Fibroblast of peridontal ligament (primary cell): ENCODE measurements around the gene PBX1.
"Not testable (repeated sequence)": the region's sequence is repeated elsewhere in the genome, so short reads cannot be mapped to it uniquely, and the experiment has no call there.

Experiments used
- DNase-seq: peaks from one replicate; pipeline ENCODE4 v3.0.0-alpha.2; 2010; ENCODE audit errors: extremely low read depth

PBX1 gene

GRCh38 chr1:164590592-164590991 is 31.6 kb downstream of the PBX1 start:
- DNase-seq, result no peak

- DNase-seq, result peak; percentile 59
These were observed 32.9 kb downstream of the PBX1 start for GRCh38 chr1:164591858-164592257.

GRCh38 chr1:164592634-164593033 is 33.6 kb downstream of the PBX1 start:
- DNase-seq, result no peak

GRCh38 chr1:164595212-164595611 is 36.2 kb downstream of the PBX1 start:
- DNase-seq, result no peak

DNA sequence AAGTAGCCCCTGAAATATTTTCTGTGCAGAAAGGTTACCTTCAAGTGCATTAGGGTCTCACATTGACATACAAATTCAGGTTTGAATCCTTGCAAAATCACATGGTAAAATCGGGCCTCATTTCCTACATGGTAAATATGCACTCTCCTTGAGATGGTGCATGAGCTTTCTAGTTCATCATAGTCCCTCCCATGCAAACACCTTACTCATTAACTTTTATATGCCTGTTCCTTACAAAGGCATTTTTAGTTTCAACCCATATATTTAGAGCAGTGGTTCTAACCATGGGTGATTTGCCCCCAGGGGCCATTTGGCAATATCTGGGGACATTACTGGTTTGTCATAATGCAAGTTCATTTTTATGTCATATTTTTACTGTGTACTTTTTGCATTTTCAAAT is 37.2 kb downstream of the PBX1 start:
- no peak for DNase-seq

DNA sequence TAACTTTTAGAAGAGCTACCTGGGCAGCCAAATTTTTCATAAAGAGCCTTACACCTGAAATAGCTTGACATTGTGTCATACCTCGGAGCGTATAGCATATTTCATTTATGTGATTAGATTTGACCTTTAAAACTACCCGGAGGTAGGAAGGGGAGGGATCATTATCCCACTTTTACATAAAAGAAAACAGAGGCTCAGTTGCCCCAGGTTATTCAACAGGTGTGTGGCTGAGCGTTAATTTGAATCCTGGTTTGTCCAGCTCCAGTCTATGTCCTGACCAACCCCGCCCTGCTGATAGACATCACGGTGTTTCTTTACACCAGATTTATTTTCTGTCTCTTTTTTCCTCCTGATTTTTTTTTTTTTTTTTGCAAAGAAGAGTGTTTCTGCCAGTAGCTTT is 39.7 kb downstream of the PBX1 start:
- no peak for DNase-seq

GRCh38 chr1:164599272-164599671 is 40.3 kb downstream of the PBX1 start:
- no peak for DNase-seq

DNA sequence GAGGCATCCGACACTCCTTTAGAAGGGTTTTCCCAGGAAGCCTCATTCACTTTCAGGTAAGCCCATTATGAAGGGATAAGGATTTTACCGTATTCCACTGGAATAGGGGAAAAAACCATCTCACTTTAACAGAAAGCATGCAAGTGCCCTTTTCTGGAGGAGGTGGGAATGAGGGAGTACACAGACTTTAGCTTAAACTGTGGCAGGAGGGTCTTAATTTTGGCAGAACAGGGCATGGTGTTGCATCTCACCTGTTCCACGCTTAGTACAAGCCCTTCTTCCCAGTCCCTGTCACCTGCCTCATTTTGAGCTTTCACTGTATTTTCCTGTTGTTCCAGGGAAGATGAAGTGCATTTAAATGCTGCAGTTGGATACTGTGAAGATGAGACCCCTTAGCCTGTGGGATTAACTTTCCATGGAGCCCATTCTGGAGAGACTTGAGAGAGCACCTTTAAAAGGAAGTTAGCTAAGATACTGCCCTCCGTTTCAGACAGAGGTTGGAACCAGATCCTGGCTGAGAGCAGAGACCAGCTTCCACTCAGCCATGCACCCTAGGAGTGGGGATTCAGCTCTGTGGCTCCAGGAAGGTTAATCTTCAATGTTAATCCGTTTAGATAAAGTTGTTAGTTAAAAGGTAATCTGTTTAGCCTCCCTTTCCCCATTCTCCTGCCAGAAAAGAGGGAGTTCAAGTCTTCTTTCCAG is 42.6 kb downstream of the PBX1 start:
- DNase-seq, result no peak

- no peak for DNase-seq
These were observed 43.1 kb downstream of the PBX1 start for GRCh38 chr1:164602101-164602422.

GRCh38 chr1:164602480-164603093 is 43.6 kb downstream of the PBX1 start:
- peak; percentile 44 for DNase-seq

DNA sequence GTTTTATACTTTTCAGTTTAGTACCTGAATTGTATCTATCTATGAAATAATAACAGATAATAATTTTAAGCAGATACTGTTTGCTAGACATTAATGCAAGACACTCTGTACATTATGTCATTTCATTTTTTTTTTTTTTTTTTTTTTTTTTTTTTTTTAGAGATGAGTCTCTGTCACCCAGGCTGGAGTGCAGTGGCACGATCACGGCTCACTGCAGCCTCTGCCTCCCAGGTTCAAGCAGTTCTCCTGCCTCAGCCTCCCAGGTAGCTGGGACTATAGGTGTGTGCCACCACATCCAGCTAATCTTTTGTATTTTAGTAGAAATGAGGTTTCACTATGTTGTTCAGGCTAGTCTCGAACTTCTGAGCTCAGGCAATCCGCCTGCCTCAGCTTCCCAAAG is 44.8 kb downstream of the PBX1 start:
- DNase-seq, result not testable (repeated sequence)

DNA sequence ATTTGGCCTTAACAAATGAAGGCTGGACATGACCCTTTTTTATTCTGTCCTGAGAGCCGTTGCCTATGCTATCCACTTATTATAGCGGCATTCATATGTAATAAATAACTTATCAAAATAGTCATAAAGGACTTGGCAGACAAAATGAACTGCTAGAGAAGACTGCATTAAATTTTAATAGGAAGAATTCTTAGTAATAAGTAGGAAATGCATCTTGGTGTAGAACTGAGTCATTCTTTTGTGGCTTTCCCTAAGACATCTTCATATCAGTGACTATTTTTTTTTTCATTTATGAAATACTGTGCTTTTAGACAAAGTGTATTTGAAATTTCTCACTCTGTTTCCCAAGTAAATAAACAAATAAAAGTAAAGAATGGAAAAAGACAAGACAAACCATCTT is 45.6 kb downstream of the PBX1 start:
- DNase-seq, result no peak

GRCh38 chr1:164605254-164606091 is 46.5 kb downstream of the PBX1 start:
- DNase-seq, result no peak

- DNase-seq, result no peak
These were observed 48.4 kb downstream of the PBX1 start for GRCh38 chr1:164607351-164607750.

- peak; percentile 70 for DNase-seq
These were observed 49.7 kb downstream of the PBX1 start for GRCh38 chr1:164608651-164609057.

DNA sequence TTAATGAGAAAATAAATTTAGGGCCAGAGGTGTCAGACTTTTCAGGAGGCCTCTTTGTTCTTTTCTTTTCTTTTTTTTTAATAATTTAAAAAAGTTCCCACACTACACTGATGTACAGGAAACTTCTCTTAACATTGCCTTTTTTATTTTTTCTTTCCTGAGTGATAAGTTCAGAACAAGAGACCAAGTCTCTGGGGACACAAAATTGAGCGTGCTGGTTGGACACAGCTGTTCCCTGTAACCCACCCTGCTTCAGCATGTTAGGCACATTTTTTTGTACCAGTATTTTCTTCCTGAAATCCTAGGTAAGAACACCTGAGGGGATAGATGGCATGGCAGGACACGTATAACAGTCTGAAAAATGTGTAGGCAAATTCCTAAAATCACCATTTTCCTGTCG is 50.1 kb downstream of the PBX1 start:
- peak; percentile 32 for DNase-seq

DNA sequence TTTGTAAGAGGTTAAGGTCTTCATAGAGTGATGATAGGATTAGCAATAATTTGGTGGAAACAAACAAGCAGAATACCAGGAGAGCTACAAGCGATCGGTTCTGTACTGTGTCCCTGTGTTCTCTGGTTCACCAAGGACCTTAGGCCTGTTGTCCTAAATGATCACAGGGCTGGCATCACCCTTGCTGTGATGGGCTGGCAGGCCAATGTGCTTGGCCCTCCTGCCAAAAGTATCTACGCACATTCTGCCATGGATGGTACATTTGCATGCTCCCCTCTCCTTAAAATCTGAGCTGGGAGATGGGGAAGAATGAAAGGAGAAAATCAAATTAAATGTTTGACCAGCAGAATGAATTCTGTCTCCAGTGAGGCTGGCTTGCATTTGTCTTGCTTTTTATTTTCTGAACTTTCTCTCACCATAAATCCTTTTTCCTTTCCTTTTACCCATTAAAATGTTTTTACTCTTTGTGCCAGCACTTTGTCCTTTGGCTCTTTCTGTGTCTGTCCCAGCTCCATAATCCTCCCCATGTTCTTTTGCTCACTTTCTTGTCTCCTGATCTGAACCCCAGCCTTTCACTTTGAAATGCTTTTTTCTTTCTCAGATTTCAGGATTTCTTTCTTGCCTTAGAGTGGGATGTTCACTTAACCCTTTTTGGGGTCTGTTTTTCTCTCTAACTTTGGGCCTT is 51.7 kb downstream of the PBX1 start:
- DNase-seq, result no peak

- DNase-seq, result peak; percentile 48
These were observed 53.0 kb downstream of the PBX1 start for GRCh38 chr1:164611754-164612642.

DNA sequence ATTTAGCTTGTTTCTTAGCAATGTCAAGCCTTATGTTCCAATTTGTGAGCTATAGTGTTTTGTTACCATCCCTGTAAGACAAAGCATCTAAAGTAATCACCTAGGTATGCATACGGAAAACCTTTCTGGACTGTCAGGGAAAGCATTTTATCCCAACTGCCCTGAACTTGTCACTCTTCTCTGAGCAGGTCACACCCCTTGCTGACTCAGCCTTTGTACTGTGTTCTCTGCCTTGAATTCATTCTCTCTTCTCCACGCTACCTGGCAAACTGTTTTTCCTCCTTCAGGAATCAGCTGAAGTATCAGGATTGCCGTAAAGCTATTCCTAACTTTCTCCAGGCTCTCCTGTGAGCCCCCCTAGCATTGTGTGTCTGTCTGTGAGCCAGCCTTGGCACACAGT is 54.2 kb downstream of the PBX1 start:
- DNase-seq, result no peak

DNA sequence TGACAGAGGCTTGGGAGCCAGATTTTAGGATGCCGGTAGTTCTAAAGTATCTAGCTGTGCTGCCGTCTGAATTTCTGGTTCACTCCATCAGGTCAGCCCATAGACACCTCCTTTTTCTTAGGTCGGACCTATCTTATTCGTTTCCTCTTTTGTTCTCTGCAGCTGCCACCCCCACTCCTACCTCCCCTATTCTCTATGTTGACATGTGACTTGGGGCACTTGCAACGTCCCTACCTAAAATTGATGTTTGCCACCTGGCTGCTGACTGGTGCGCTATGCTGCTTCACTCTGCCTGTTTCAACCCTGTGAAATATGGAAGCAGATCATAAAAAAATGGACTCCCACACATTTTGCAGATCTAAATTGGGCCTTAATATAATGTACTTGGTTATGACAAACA is 55.3 kb downstream of the PBX1 start:
- no peak for DNase-seq
